NOMO-1 treated with dmso at 0.1 percent for 144 hours (cell line): ENCODE measurements around the gene MMP24.
"Not testable (repeated sequence)": the region's sequence is repeated elsewhere in the genome, so short reads cannot be mapped to it uniquely, and the experiment has no call there.

ENCODE experiments used
- DNase-seq: peaks from one replicate; lab custom pipeline; 2025; ENCODE audit not compliant: unreplicated experiment; lab: John Stamatoyannopoulos, UW

The MMP24 gene

GRCh38 chr20:35253010-35253409 lies 26.5 kb downstream of the MMP24 start:
- no peak for DNase-seq

- DNase-seq = no peak
Observed at GRCh38 chr20:35254448-35254999, 28.0 kb downstream of the MMP24 start.

- no peak for DNase-seq
Observed at GRCh38 chr20:35257175-35257909, 30.9 kb downstream of the MMP24 start.

GRCh38 chr20:35260426-35260825 lies 33.9 kb downstream of the MMP24 start:
- DNase-seq = no peak

- DNase-seq = not testable (repeated sequence)
Observed at GRCh38 chr20:35262321-35262720, 35.8 kb downstream of the MMP24 start.

- DNase-seq = not testable (repeated sequence)
Observed at GRCh38 chr20:35262731-35263531, 36.4 kb downstream of the MMP24 start.

- DNase-seq = no peak
Observed at GRCh38 chr20:35263532-35264341, 37.2 kb downstream of the MMP24 start.

GRCh38 chr20:35264755-35265154 lies 38.3 kb downstream of the MMP24 start:
- DNase-seq = no peak

GRCh38 chr20:35267092-35267491 lies 40.6 kb downstream of the MMP24 start:
- no peak for DNase-seq

- DNase-seq = no peak
Observed at GRCh38 chr20:35269055-35269781, 42.7 kb downstream of the MMP24 start.

- no peak for DNase-seq
Observed at GRCh38 chr20:35270021-35270902, 43.8 kb downstream of the MMP24 start.

GRCh38 chr20:35271073-35271882 lies 44.8 kb downstream of the MMP24 start:
- DNase-seq = no peak

- DNase-seq = no peak
Observed at GRCh38 chr20:35271904-35272303, 45.4 kb downstream of the MMP24 start.

- no peak for DNase-seq
Observed at GRCh38 chr20:35273449-35274171, 47.1 kb downstream of the MMP24 start.

- no peak for DNase-seq
Observed at GRCh38 chr20:35274172-35275092, 47.9 kb downstream of the MMP24 start.

GRCh38 chr20:35275741-35276251 lies 49.3 kb downstream of the MMP24 start:
- DNase-seq = no peak

GRCh38 chr20:35276408-35276807 lies 49.9 kb downstream of the MMP24 start:
- no peak for DNase-seq
